K562 (cell line): ENCODE data around the gene TREH. TPM values are rescaled to one million over a fixed set of nuclear protein-coding genes. Genes with fewer than 3 reads are reported as not detected.

Experiments
- ARNT ChIP-seq, 2 experiments: fragments of 450-650 bp; IDR thresholded peaks; 2 replicates each; pipeline ENCODE4 v1.6.1; 2016; ENCODE audit warnings: mild to moderate bottlenecking in 1 of 2
- BMI1 ChIP-seq: fragments of 150-350 bp; IDR thresholded peaks from 2 replicates; pipeline ENCODE4 v1.6.1; 2014; ENCODE audit warnings: low read length
- CLOCK ChIP-seq: fragments of 250-450 bp; sonication (Bioruptor Pico); IDR thresholded peaks from 2 replicates; pipeline ENCODE4 v1.4.0; 2020; ENCODE audit warnings: mild to moderate bottlenecking, moderate library complexity, borderline replicate concordance
- ELF4 ChIP-seq: fragments of 450-650 bp; formaldehyde crosslinking; IDR thresholded peaks from 2 replicates; pipeline ENCODE4 v1.4.0; 2022; ENCODE audit warnings: missing genetic modification characterization
- ETV5 ChIP-seq: sonication (generic); formaldehyde crosslinking; IDR thresholded peaks from 2 replicates; pipeline ENCODE4 v1.4.0; 2020; ENCODE audit warnings: low read depth, mild to moderate bottlenecking, missing genetic modification reagents
- FOXK1 ChIP-seq: sonication (generic); formaldehyde crosslinking; IDR thresholded peaks from 2 replicates; pipeline ENCODE4 v1.8.0; 2022; ENCODE audit warnings: missing genetic modification reagents, mild to moderate bottlenecking, borderline replicate concordance
- HDAC6 ChIP-seq: IDR thresholded peaks from 2 replicates; pipeline ENCODE4 v1.6.1; 2012; ENCODE audit warnings: low read depth, mild to moderate bottlenecking, control low read depth, inconsistent platforms, low read length, moderate library complexity
- HMGN3 ChIP-seq: IDR thresholded peaks from 2 replicates; pipeline ENCODE4 v1.6.1; 2011; ENCODE audit warnings: borderline replicate concordance, low read depth, mild to moderate bottlenecking, mixed read lengths, low read length; ENCODE audit not compliant: insufficient read length; ENCODE audit errors: extremely low read depth
- HMGXB4 ChIP-seq: sonication (generic); formaldehyde crosslinking; IDR thresholded peaks from 2 replicates; pipeline ENCODE4 v1.8.1; 2023; ENCODE audit warnings: mild to moderate bottlenecking, missing genetic modification reagents
- LCOR ChIP-seq: sonication (generic); formaldehyde crosslinking; IDR thresholded peaks from 2 replicates; pipeline ENCODE4 v1.8.0; 2022; ENCODE audit warnings: mild to moderate bottlenecking, missing genetic modification reagents
- PML ChIP-seq: IDR thresholded peaks from 2 replicates; pipeline ENCODE4 v1.6.1; 2012; ENCODE audit warnings: low read length, inconsistent platforms
- POU5F1 ChIP-seq: fragments of 150-350 bp; IDR thresholded peaks from 2 replicates; pipeline ENCODE4 v1.6.1; 2014; ENCODE audit warnings: borderline replicate concordance, low read length, low read depth, mild to moderate bottlenecking; ENCODE audit not compliant: partially characterized antibody
- RBM34 ChIP-seq: fragments of 200-400 bp; formaldehyde crosslinking; IDR thresholded peaks from 2 replicates; pipeline ENCODE4 v1.6.1; 2018; ENCODE audit warnings: low read length, borderline replicate concordance; ENCODE audit not compliant: insufficient read depth
- SMARCA4 ChIP-seq: fragments of 450-650 bp; IDR thresholded peaks from 2 replicates; pipeline ENCODE4 v1.6.1; 2016
- SMARCB1 ChIP-seq: IDR thresholded peaks from 2 replicates; pipeline ENCODE4 v1.6.1; 2011; ENCODE audit warnings: improper control_type of control experiment, low read depth; ENCODE audit not compliant: insufficient read length
- U2AF2 ChIP-seq: fragments of 200-400 bp; formaldehyde crosslinking; optimal IDR thresholded peaks from 2 replicates; pipeline ENCODE3; 2017; ENCODE audit warnings: low read depth, mild to moderate bottlenecking, low read length
- ZEB2 ChIP-seq: fragments of 450-650 bp; IDR thresholded peaks from 2 replicates; pipeline ENCODE4 v1.6.1; 2016
- ZNF174 ChIP-seq: fragments of 250-450 bp; sonication (Bioruptor Pico); IDR thresholded peaks from 2 replicates; pipeline ENCODE4 v1.4.0; 2020; ENCODE audit warnings: mild to moderate bottlenecking
- ZNF24 ChIP-seq: fragments of 450-650 bp; IDR thresholded peaks from 2 replicates; pipeline ENCODE4 v1.6.1; 2016
- ZNF384 ChIP-seq: IDR thresholded peaks from 2 replicates; pipeline ENCODE4 v1.6.1; 2012; ENCODE audit warnings: low read depth, low read length, improper control_type of control experiment
- polyA plus RNA-seq, 8 experiments: library from polyadenylated mRNA; depleted of rRNA in 4 of 8; stranded (reverse) in 5 of 8; unstranded in 3 of 8; fragments of >200 nt; fragmentation: Nextera tagmentation in 2 of 8; fragmentation: Illumina TruSeq in 1 of 8; extraction: Ambion mirVana in 2 of 8; extraction: Trizol in 1 of 8; gene quantifications; 2 replicates each; pipeline versions ENCODE4 v1.2.1 to v1.2.3, GENCODE V29; 2011 to 2014; ENCODE audit warnings: inconsistent platforms in 1 of 8, missing spikeins in 1 of 8
- total RNA-seq, 7 experiments: library from RNA; depleted of rRNA in 6 of 7; stranded (reverse); fragments of >200 nt in 6 of 7; fragmentation: Illumina TruSeq in 2 of 7; extraction: Trizol in 2 of 7; gene quantifications; 2 replicates each; pipeline versions ENCODE4 v1.2.1 to v1.2.3, GENCODE V29; 2011 to 2021; ENCODE audit warnings: low replicate concordance in 1 of 7
- TF ChIP-seq, protein P1 (sequence below): fragments of 250-450 bp; sonication (Bioruptor Pico); IDR thresholded peaks from 2 replicates; pipeline ENCODE4 v1.4.0; 2020
- TF ChIP-seq, protein P2 (sequence below): fragments of 250-450 bp; sonication (Bioruptor Pico); IDR thresholded peaks from 2 replicates; pipeline ENCODE4 v1.8.0; 2021; ENCODE audit warnings: borderline replicate concordance, mild to moderate bottlenecking, moderate library complexity; ENCODE audit not compliant: poor library complexity, severe bottlenecking

TREH gene
- total and polyA plus RNA-seq, 9 of the 15 experiments (the other 6 are each of a cell fraction or from before 2014, with no cell fraction given), result 0.09 to 0.20 (median 0.11) TPM; not detected in 6

DNA sequence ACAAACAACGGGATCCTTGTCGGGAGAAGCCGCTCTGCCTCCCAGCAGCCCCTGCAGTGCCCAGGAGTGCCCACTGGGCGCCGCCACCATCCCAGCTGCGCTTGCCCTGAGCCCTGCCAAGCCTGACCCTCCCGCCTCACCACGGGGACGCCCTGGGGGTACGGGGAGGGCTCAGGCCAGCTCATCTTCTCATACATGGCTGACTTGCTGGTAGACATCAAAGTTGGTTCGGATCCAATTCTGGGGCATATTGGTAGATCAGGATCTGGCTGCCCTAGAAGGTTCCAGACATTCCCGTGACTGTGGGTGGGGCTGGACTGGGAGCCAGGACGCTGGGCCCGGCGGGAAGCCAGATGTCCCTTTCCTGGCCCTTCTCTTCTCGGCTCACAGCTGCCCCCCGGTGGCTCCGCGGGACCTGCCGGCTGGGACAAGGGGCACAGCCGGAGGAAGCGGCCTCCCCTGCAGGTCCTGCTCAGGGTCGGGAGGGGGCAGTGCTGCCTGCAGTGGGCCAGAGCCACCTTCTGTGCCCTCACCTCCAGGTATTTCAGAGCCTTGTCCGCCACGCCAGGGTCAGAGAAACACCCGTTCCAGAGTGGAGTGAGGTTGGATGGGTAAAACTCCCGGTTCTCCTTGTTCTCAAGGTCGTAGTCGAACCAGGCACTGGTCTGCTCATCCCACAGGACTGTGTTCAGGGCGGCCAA, 10.6 kb upstream of the TREH start (continued):
- TF ChIP-seq ZNF384 (peak; percentile 42; the same call in 1 of the 2 replicates), ELF4 (CRISPR knock-in tag) (no peak), ETV5 (CRISPR knock-in tag) (0 out of 2 replicates have a peak, but pooled peaks have one; percentile 25), SMARCA4 (no peak), CLOCK (no peak), LCOR (CRISPR knock-in tag) (no peak), HMGN3 (peak; percentile 55), ZNF24 (no peak), ZEB2 (no peak), RBM34 (no peak), HMGXB4 (no peak), ZNF174 (CRISPR knock-in tag) (no peak), U2AF2 (no peak), BMI1 (no peak), PML (no peak), FOXK1 (CRISPR knock-in tag) (no peak), HDAC6 (no peak), ARNT (IDR thresholded peaks at IDR 0.05) (no peak), SMARCB1 (no peak), POU5F1 (no peak)
- TF ChIP-seq, protein P1, sequence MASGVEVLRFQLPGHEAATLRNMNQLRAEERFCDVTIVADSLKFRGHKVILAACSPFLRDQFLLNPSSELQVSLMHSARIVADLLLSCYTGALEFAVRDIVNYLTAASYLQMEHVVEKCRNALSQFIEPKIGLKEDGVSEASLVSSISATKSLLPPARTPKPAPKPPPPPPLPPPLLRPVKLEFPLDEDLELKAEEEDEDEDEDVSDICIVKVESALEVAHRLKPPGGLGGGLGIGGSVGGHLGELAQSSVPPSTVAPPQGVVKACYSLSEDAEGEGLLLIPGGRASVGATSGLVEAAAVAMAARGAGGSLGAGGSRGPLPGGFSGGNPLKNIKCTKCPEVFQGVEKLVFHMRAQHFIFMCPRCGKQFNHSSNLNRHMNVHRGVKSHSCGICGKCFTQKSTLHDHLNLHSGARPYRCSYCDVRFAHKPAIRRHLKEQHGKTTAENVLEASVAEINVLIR (CRISPR knock-in tag), result no peak
- TF ChIP-seq, protein P2, sequence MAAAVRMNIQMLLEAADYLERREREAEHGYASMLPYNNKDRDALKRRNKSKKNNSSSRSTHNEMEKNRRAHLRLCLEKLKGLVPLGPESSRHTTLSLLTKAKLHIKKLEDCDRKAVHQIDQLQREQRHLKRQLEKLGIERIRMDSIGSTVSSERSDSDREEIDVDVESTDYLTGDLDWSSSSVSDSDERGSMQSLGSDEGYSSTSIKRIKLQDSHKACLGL (CRISPR knock-in tag), result no peak
